K562 (cell line): Measurements from ENCODE around the gene ELOVL7. TPM values are rescaled to one million over a fixed set of nuclear protein-coding genes. Genes with fewer than 3 reads are reported as not detected.

Experiments used
- E2F6 ChIP-seq, 2 experiments: IDR thresholded peaks; 2 replicates each; pipeline ENCODE4 v1.6.1; 2011; ENCODE audit warnings: borderline replicate concordance in 1 of 2, control low read depth in 1 of 2, low read depth in 1 of 2, low read length in 1 of 2, mild to moderate bottlenecking in 1 of 2, mixed read lengths in 1 of 2, moderate library complexity in 1 of 2; ENCODE audit not compliant: insufficient read depth in 1 of 2, insufficient read length in 1 of 2, poor library complexity in 1 of 2, severe bottlenecking in 1 of 2; ENCODE audit errors: extremely low read depth in 1 of 2
- EGR1 ChIP-seq: fragments of 450-650 bp; conservative IDR thresholded peaks from 2 replicates; pipeline ENCODE4 v1.6.1; 2017; ENCODE audit warnings: mild to moderate bottlenecking
- LCOR ChIP-seq: sonication (generic); formaldehyde crosslinking; IDR thresholded peaks from 2 replicates; pipeline ENCODE4 v1.8.0; 2022; ENCODE audit warnings: mild to moderate bottlenecking, missing genetic modification reagents
- SAFB2 ChIP-seq: fragments of 200-400 bp; formaldehyde crosslinking; IDR thresholded peaks from 2 replicates; pipeline ENCODE4 v1.6.1; 2018; ENCODE audit warnings: borderline replicate concordance, low read length, low read depth, moderate library complexity; ENCODE audit not compliant: severe bottlenecking
- SMARCE1 ChIP-seq: fragments of 450-650 bp; IDR thresholded peaks from 2 replicates; pipeline ENCODE4 v1.7.1; 2016; ENCODE audit warnings: mild to moderate bottlenecking
- TBL1XR1 ChIP-seq, 2 experiments: IDR thresholded peaks; 2 replicates each; pipeline ENCODE4 v1.6.1; 2012; ENCODE audit warnings: improper control_type of control experiment in 2 of 2, low read length in 2 of 2, mild to moderate bottlenecking in 1 of 2
- ZFX ChIP-seq: sonication (generic); formaldehyde crosslinking; IDR thresholded peaks from 2 replicates; pipeline ENCODE4 v1.8.0; 2022; ENCODE audit warnings: mild to moderate bottlenecking, missing genetic modification reagents, moderate library complexity
- polyA plus RNA-seq, 8 experiments: library from polyadenylated mRNA; depleted of rRNA in 4 of 8; stranded (reverse) in 5 of 8; unstranded in 3 of 8; fragments of >200 nt; fragmentation: Nextera tagmentation in 2 of 8; fragmentation: Illumina TruSeq in 1 of 8; extraction: Ambion mirVana in 2 of 8; extraction: Trizol in 1 of 8; gene quantifications; 2 replicates each; pipeline versions ENCODE4 v1.2.1 to v1.2.3, GENCODE V29; 2011 to 2014; ENCODE audit warnings: inconsistent platforms in 1 of 8, missing spikeins in 1 of 8
- total RNA-seq, 7 experiments: library from RNA; depleted of rRNA in 6 of 7; stranded (reverse); fragments of >200 nt in 6 of 7; fragmentation: Illumina TruSeq in 2 of 7; extraction: Trizol in 2 of 7; gene quantifications; 2 replicates each; pipeline versions ENCODE4 v1.2.1 to v1.2.3, GENCODE V29; 2011 to 2021; ENCODE audit warnings: low replicate concordance in 1 of 7
- TF ChIP-seq, protein P1 (sequence below), 2 experiments: fragments of 450-650 bp in 1 of 2; IDR thresholded peaks; 2 replicates each; pipeline ENCODE4 v1.6.1; 2011 to 2017; ENCODE audit warnings: low read depth in 2 of 2, antibody characterized with exemption in 1 of 2, borderline replicate concordance in 1 of 2, low read length in 1 of 2, mild to moderate bottlenecking in 1 of 2, mixed read lengths in 1 of 2; ENCODE audit not compliant: control insufficient read depth in 1 of 2
- TF ChIP-seq, protein P2 (sequence below): fragments of 250-450 bp; sonication (Bioruptor Pico); IDR thresholded peaks from 2 replicates; pipeline ENCODE4 v1.8.0; 2022; ENCODE audit warnings: moderate library complexity, mild to moderate bottlenecking, inconsistent platforms
- TF ChIP-seq, protein P3 (sequence below), 2 experiments: fragments of 450-650 bp in 1 of 2; sonication (generic) in 1 of 2; formaldehyde crosslinking in 1 of 2; IDR thresholded peaks; 2 replicates each; pipeline versions ENCODE4 v1.7.1 to v1.9.0; 2016 to 2022; ENCODE audit warnings: inconsistent platforms in 1 of 2, mild to moderate bottlenecking in 1 of 2, missing genetic modification reagents in 1 of 2

Gene ELOVL7
- total and polyA plus RNA-seq, 9 of the 15 experiments (the other 6 are each of a cell fraction or from before 2014, with no cell fraction given), result 4.5 to 12.3 (median 6.9) TPM

GRCh38 chr5:60843936-60844905 lies at the start of gene ELOVL7 (continued):
- TF ChIP-seq E2F6 (IDR thresholded peaks at IDR 0.05; ENCODE audit: borderline replicate concordance in 1 of 2, extremely low read depth in 1 of 2, insufficient read depth in 1 of 2, insufficient read length in 1 of 2, low read depth in 1 of 2, low read length in 1 of 2, poor library complexity in 1 of 2, severe bottlenecking in 1 of 2) (peak; percentile 22 to 72), ZFX (CRISPR knock-in tag) (peak; percentile 90), SAFB2 (no peak), LCOR (CRISPR knock-in tag) (no peak), EGR1 (no peak), TBL1XR1 (IDR thresholded peaks at IDR 0.05; ENCODE audit: low read length in 2 of 2) (no peak), SMARCE1 (no peak)
- TF ChIP-seq, protein P1, sequence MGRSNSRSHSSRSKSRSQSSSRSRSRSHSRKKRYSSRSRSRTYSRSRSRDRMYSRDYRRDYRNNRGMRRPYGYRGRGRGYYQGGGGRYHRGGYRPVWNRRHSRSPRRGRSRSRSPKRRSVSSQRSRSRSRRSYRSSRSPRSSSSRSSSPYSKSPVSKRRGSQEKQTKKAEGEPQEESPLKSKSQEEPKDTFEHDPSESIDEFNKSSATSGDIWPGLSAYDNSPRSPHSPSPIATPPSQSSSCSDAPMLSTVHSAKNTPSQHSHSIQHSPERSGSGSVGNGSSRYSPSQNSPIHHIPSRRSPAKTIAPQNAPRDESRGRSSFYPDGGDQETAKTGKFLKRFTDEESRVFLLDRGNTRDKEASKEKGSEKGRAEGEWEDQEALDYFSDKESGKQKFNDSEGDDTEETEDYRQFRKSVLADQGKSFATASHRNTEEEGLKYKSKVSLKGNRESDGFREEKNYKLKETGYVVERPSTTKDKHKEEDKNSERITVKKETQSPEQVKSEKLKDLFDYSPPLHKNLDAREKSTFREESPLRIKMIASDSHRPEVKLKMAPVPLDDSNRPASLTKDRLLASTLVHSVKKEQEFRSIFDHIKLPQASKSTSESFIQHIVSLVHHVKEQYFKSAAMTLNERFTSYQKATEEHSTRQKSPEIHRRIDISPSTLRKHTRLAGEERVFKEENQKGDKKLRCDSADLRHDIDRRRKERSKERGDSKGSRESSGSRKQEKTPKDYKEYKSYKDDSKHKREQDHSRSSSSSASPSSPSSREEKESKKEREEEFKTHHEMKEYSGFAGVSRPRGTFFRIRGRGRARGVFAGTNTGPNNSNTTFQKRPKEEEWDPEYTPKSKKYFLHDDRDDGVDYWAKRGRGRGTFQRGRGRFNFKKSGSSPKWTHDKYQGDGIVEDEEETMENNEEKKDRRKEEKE (IDR thresholded peaks at IDR 0.05; ENCODE audit: borderline replicate concordance in 1 of 2, control insufficient read depth in 1 of 2, low read depth in 2 of 2, low read length in 1 of 2), result no peak
- TF ChIP-seq, protein P2, sequence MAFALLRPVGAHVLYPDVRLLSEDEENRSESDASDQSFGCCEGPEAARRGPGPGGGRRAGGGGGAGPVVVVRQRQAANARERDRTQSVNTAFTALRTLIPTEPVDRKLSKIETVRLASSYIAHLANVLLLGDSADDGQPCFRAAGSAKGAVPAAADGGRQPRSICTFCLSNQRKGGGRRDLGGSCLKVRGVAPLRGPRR (CRISPR knock-in tag), result no peak
- TF ChIP-seq, protein P3, sequence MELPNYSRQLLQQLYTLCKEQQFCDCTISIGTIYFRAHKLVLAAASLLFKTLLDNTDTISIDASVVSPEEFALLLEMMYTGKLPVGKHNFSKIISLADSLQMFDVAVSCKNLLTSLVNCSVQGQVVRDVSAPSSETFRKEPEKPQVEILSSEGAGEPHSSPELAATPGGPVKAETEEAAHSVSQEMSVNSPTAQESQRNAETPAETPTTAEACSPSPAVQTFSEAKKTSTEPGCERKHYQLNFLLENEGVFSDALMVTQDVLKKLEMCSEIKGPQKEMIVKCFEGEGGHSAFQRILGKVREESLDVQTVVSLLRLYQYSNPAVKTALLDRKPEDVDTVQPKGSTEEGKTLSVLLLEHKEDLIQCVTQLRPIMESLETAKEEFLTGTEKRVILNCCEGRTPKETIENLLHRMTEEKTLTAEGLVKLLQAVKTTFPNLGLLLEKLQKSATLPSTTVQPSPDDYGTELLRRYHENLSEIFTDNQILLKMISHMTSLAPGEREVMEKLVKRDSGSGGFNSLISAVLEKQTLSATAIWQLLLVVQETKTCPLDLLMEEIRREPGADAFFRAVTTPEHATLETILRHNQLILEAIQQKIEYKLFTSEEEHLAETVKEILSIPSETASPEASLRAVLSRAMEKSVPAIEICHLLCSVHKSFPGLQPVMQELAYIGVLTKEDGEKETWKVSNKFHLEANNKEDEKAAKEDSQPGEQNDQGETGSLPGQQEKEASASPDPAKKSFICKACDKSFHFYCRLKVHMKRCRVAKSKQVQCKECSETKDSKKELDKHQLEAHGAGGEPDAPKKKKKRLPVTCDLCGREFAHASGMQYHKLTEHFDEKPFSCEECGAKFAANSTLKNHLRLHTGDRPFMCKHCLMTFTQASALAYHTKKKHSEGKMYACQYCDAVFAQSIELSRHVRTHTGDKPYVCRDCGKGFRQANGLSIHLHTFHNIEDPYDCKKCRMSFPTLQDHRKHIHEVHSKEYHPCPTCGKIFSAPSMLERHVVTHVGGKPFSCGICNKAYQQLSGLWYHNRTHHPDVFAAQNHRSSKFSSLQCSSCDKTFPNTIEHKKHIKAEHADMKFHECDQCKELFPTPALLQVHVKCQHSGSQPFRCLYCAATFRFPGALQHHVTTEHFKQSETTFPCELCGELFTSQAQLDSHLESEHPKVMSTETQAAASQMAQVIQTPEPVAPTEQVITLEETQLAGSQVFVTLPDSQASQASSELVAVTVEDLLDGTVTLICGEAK (IDR thresholded peaks at IDR 0.05), result no peak; the same call in 1 of the 2 replicates
- TF ChIP-seq, protein P3 (CRISPR knock-in tag; IDR thresholded peaks at IDR 0.05), result no peak
